H1 (cell line): Measurements from ENCODE around the gene MEGF9. TPM values are rescaled to one million over a fixed set of nuclear protein-coding genes. Genes with fewer than 3 reads are reported as not detected.

ENCODE experiments used
- CBX8 ChIP-seq: fragments of 300-800, 300-1000 bp; sonication (generic); IDR thresholded peaks from 2 replicates; pipeline ENCODE4 v1.7.1; 2016; ENCODE audit warnings: low read depth, low read length, borderline replicate concordance
- CHD1 ChIP-seq: IDR thresholded peaks from 2 replicates; pipeline ENCODE4 v1.6.1; 2012; ENCODE audit warnings: low read depth, low read length, improper control_type of control experiment
- CHD7 ChIP-seq: fragments of 300-600 bp; sonication (generic); IDR thresholded peaks from 2 replicates; pipeline ENCODE4 v1.7.1; 2012; ENCODE audit warnings: low read length, moderate library complexity, mild to moderate bottlenecking, inconsistent platforms; ENCODE audit not compliant: insufficient replicate concordance
- MAX ChIP-seq: IDR thresholded peaks from 2 replicates; pipeline ENCODE4 v1.6.1; 2012; ENCODE audit warnings: inconsistent platforms
- NRF1 ChIP-seq: IDR thresholded peaks from 2 replicates; pipeline ENCODE4 v1.6.1; 2011; ENCODE audit warnings: mild to moderate bottlenecking, low read depth, low read length, improper control_type of control experiment
- PHF8 ChIP-seq: fragments of 200-600 bp; sonication (generic); conservative IDR thresholded peaks from 2 replicates; pipeline ENCODE4 v1.7.1; 2012; ENCODE audit warnings: low read depth, mild to moderate bottlenecking, inconsistent platforms, low read length, moderate library complexity
- RBBP5 ChIP-seq: IDR thresholded peaks from 2 replicates; pipeline ENCODE4 v1.7.1; 2012; ENCODE audit warnings: low read depth, mild to moderate bottlenecking, inconsistent platforms, low read length, moderate library complexity, borderline replicate concordance
- SIX5 ChIP-seq: IDR thresholded peaks from 2 replicates; pipeline ENCODE4 v1.6.1; 2011; ENCODE audit warnings: mild to moderate bottlenecking, low read depth, low read length
- SP1 ChIP-seq: IDR thresholded peaks from 2 replicates; pipeline ENCODE4 v1.6.1; 2011; ENCODE audit warnings: low read depth, low read length
- TBP ChIP-seq: IDR thresholded peaks from 2 replicates; pipeline ENCODE4 v1.6.1; 2011; ENCODE audit warnings: low read depth, low read length, improper control_type of control experiment
- YY1 ChIP-seq: IDR thresholded peaks from 2 replicates; pipeline ENCODE4 v1.6.1; 2011; ENCODE audit warnings: low read depth, mild to moderate bottlenecking, low read length
- ZNF274 ChIP-seq: IDR thresholded peaks from 2 replicates; pipeline ENCODE4 v1.7.0; 2012; ENCODE audit warnings: low read length, borderline replicate concordance; ENCODE audit errors: extremely low read depth
- polyA plus RNA-seq, 7 experiments: library from polyadenylated mRNA; depleted of rRNA in 3 of 7; stranded (reverse) in 5 of 7; unstranded in 2 of 7; fragments of >200 nt in 5 of 7; fragments of 200-250 nt in 2 of 7; gene quantifications; 1 replicate in 5 of 7; 2 replicates in 1 of 7; 4 replicates in 1 of 7; pipeline versions ENCODE4 v1.2.1 to v1.2.3, GENCODE V29; 2011 to 2013; ENCODE audit warnings: missing spikeins in 2 of 7, mixed read lengths in 2 of 7
- total RNA-seq: library from RNA; stranded (reverse); fragmentation: NEBNext Ultra II Directional; extraction: Animal tissue kit (Norgen Biotek cat#: 25700); gene quantifications from 2 replicates; pipeline ENCODE4 v1.2.1, GENCODE V29; 2021

Gene MEGF9
- total and polyA plus RNA-seq, 2 of the 8 experiments (the other 6 are each of a cell fraction or from before 2014, with no cell fraction given), result 0.45 to 1.8 TPM

GRCh38 chr9:120705174-120705573, 9.1 kb downstream of the MEGF9 start (continued):
- TF ChIP-seq CHD7, result no peak
- TF ChIP-seq MAX, result no peak
- TF ChIP-seq NRF1, result no peak
- no peak for TF ChIP-seq ZNF274
- TF ChIP-seq CHD1, result no peak
- TF ChIP-seq SIX5, result no peak
- TF ChIP-seq TBP, result no peak
- no peak for TF ChIP-seq RBBP5
- TF ChIP-seq CBX8, result no peak
- TF ChIP-seq PHF8, result no peak
- no peak for TF ChIP-seq SP1
- TF ChIP-seq YY1, result no peak
